SKM-1 (cell line): Measurements from ENCODE around the gene ITGA8.
A peak's percentile ranks its signal among the peaks of the same experiment; 100 is the strongest.
"Not testable (repeated sequence)": the region's sequence is repeated elsewhere in the genome, so short reads cannot be mapped to it uniquely, and the experiment has no call there.

Source experiments
- DNase-seq: peaks from one replicate; lab custom pipeline; 2025; ENCODE audit not compliant: unreplicated experiment; lab: John Stamatoyannopoulos, UW

Gene ITGA8

GRCh38 chr10:15719899-15720634, at the start of gene ITGA8:
Gene ITGA8, minus strand, starts transcription at chr10:15719922. Its CDS starts 151 bp downstream, at chr10:15719771.
- no peak for DNase-seq

GRCh38 chr10:15764892-15765454, 45.3 kb upstream of the ITGA8 start:
- no peak for DNase-seq

DNA sequence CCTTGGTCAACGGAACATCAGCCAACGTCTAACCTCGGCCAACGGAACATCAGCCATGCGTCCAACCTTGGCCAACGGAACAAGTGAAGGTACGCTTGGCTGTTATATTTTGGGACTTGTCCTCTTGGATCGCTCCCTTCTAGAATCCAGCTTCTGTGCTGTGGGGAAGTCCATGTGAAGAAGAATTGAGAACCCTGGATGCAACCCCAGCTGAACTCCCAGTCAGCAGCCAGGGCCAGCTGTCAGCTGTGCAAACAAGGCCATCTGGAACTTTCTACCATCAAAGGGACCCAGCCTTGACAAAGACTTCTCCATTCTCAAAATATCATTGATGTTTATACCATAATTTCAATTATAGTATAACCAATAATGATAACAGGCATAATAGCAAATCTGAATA, 43.3 kb upstream of the ITGA8 start:
- no peak for DNase-seq

DNA sequence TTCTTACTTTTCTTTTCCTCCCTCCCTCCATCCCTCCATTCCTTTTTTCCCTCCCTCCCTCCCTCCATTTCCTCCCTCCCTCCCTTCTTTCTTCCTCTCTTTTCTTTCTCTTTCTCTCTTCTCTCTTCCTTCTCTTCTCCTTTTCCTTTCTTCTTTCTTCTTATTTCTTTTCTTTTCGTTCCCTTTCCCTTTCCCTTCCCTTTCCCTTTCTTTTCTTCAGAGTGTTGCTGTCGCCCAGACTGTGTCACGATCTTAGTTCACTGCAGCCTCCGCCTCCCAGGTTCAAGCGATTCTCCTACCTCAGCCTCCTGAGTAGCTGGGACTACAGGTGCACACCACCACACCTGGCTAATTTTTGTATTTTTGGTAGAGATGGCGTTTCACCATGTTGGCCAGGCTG, 42.5 kb upstream of the ITGA8 start:
- DNase-seq = not testable (repeated sequence)

GRCh38 chr10:15761224-15761623, 41.5 kb upstream of the ITGA8 start:
- DNase-seq = not testable (repeated sequence)

DNA sequence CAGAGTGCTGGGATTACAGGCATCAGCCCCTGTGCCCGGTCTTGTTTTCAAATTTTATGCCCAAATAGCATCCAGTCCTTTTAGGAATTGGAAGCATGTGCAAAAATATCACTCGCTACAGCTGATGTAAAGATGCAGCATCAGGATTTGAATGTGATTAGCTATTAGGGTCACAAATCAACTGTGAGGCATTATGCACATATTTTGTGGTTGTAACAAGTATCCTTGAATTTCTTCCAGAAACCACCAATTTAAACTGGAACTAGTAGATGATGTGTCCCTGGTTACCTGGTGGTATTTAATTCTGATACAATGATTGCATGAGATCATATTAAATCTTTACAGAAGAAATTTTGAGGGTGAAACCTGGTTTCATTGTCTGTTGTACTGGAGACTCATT, 41.0 kb upstream of the ITGA8 start:
- DNase-seq = no peak

GRCh38 chr10:15759265-15759664, 39.5 kb upstream of the ITGA8 start:
- DNase-seq = no peak

DNA sequence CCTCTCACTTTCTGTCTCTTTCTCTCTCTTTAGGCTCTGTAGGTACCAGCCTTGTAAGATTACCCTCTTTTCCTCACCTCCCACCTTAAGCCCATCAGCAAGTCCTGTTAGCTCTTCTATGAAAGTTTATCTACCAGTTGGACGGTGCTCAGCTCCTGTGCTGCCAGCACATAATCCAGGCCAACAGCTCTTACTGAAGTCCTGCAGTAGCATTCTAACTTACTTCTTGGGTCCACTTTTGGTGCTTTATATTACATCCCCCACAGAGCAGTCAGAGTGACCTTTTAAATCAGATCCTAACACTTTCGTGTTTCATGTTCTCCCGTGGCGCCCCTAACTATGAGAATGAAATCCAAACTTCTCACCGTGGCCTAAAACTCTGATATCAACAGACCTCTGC, 38.9 kb upstream of the ITGA8 start:
- DNase-seq = no peak

DNA sequence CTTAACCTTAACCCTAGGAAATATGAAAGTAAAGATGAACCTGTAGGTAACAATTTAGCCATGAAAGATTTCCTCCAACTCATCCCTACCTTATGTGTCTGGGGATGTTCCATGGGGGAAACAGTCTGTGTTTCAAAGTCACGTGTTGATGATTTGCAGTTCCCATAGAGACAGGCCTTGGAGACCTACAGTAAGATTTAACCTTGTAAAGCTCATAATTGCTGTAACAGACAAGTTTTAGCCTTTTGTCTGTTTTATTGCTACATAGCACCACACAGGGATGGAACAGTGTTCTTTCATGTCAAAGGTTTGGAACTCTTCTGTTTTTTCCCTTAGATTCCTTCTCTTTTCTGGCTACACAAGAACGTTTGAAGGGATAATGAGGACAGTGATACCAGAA, 35.2 kb upstream of the ITGA8 start:
- DNase-seq = no peak

- DNase-seq = no peak
Observed at GRCh38 chr10:15751046-15751445, 31.3 kb upstream of the ITGA8 start.

DNA sequence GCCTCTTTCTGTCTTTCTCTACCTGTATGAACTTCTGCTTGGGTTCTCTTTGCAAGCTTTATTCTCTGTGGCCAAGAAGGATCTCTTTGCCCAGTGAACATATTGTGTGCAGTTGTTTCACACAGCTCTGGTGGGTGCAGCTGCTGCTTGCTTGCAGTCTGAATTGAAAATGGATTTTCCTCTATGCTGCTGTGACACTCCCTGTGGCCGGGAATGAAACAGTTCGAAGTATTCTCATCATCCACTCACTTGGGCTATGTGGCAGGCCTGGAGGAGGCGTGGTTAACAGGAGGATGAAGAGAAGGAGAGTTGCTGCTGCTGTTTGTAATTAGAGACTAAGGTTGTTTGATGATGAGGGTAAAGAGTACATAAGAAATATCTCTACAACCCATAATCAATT, 28.4 kb upstream of the ITGA8 start:
- DNase-seq = no peak

- no peak for DNase-seq
Observed at GRCh38 chr10:15747632-15748031, 27.9 kb upstream of the ITGA8 start.

- DNase-seq = no peak
Observed at GRCh38 chr10:15745751-15746150, 26.0 kb upstream of the ITGA8 start.

GRCh38 chr10:15744217-15744865, 24.6 kb upstream of the ITGA8 start:
- DNase-seq = peak; percentile 25

DNA sequence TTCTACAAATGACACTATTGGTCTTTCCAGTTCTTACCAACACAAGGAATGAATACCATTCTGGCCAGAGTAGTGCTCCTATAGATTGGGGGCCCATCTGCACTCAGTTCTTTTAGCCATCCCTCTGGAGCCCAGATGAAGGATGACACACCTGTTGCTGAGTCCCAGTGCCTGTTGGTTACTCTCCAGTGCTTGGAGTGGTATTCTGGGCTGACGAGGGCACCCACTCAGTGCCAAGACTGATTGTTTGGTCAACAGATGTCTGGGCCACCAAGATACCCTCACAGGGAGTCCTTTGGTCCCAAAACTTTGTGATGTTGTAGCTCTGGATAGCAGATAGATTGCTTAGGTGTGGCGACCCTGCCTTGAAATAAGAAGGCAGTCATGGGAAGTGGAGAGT, 23.7 kb upstream of the ITGA8 start:
- no peak for DNase-seq

DNA sequence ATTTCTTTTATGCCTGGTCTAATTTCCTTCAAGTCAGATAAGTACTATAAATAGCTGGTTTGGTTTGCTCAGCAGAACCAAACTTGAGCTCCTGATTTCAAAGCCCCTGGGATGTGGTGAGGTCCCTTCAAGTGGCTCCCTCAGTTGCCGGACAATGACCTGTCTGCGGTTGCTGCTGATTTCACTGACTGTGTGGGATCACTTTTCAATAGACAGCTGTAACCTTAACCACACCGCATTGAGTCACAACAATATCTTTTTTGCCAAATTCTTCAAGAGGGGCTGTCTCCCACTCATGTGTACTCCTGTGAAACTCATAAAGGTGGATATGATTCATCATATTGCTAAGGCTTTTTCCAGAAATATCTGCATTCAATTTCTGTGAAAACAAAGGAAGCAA, 23.1 kb upstream of the ITGA8 start:
- DNase-seq = no peak

DNA sequence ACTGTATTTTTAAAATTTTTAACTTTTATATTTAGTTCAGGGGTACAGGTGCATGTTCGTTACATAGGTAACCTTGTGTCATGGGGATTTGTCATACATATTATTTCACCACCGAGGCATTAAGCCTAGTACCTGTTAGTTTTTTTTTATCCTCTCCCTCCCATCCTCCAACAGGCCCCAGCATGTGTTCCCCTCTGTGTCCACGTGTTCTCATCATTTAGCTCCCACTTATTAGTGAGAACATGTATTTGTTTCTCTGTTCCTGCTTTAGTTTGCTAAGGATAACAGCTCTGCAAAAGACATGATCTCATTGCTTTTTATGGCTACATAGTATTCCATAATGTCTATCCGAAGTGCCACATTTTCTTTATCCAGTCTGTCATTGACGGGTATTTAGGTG, 22.4 kb upstream of the ITGA8 start:
- no peak for DNase-seq

GRCh38 chr10:15741581-15741980, 21.9 kb upstream of the ITGA8 start:
- no peak for DNase-seq

GRCh38 chr10:15740261-15740660, 20.5 kb upstream of the ITGA8 start:
- DNase-seq = no peak

DNA sequence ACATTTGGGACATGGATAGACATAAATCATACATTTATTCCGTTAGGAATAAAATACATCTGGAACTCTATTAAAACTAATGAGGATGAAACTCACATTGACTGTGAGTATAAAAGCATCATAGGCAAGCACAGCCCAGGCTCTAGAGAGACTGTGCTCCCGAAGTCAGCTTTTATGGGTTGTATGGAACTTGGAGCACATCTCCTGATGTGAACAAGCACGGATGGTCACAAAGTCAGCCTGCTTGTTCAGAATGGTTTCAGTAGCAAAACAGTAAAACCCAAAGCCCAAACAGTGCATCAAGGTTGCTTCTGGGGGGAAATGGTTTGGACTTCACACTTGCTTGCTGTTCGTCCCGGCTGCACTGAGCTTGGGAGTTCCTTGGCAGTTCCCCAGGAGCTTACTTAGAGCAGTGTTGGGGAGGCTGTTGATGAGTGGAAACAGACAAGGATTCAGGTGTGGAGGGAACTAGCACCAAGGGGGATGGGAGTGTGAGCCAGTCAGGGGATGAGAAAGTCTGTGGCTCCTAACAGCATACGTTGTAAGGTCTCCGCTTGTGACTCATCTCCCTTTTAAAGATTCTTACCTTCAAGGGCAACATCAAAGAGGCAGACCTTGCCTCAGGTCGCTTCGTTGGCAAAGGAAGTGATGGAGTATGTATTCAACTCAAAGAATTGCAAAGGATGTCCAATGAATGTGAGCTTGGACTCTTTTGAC, 19.7 kb upstream of the ITGA8 start:
- DNase-seq = no peak

DNA sequence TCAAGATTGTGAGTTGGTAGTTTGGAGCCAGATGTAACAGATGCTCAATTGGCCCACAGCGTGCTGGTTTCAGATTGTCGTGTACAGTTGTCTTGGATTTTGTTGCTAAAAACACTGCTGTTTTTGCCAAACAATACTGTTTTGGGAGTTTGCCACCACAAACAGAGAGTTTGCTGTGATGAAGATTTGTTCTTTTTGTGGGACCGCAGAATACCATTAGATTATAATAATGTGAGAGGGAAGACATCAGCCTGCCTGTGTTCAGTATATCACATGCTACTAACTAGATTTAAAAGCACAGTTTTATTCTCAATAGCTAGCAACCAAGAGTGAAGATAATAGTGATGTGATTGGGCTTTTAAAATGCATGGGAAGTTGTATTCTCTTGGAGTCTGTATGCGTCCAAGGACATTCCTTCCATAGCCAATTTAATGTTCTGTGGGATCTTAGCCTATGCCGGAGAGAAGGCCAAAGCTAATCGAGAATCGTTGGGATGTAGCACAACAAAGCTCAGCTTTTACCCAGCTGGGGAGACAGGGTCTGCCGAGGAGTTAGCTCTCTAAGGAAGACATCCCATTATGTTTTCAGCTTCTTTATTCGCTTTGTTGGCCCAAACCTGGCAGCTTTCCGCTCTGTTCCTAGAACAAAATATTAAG, 18.7 kb upstream of the ITGA8 start:
- no peak for DNase-seq
